Measurements from ENCODE around the gene F13B. TPM values are rescaled to one million over a fixed set of nuclear protein-coding genes. Genes with fewer than 3 reads are reported as not detected.

Gene F13B
- total RNA-seq, 2 donors from 2014 or later, result not detected

- Histone ChIP-seq H3K9ac (ENCODE audit: extremely low read depth, low read length, poor library complexity, severe bottlenecking) (no peak overlapping the region), H3K27ac (ENCODE audit: low read depth, low read length) (no peak overlapping the region), H3K4me3 (ENCODE audit: low read length) (no peak overlapping the region), H3K4me1 (ENCODE audit: control insufficient read depth, insufficient read depth, low read length) (no peaks in the 10 kb centered on the region), H3K36me3 (ENCODE audit: control insufficient read depth, insufficient read depth, low read length) (peaks cover 62% of the 10 kb centered on the region), H3K9me3 (ENCODE audit: control insufficient read depth, low read length) (peaks cover 43% of the 10 kb centered on the region), H3K27me3 (ENCODE audit: control insufficient read depth, insufficient read depth, low read length, poor library complexity, severe bottlenecking) (peaks cover 42% of the 10 kb centered on the region)
- WGBS, 2 experiments (ENCODE audit: insufficient coverage in 1 of 2, insufficient read length in 1 of 2), result 94 to 97% methylated on average over 4 to 5 of the region's 5 CpGs
- Mint-ChIP-seq H3K27me3 (ENCODE audit: insufficient read depth) (peaks cover 33% of the 10 kb centered on the region), H3K4me3 (no peak overlapping the region), H3K36me3 (ENCODE audit: low read depth) (peaks cover 49% of the 10 kb centered on the region), H3K4me1 (peaks cover 4% of the 10 kb centered on the region), H3K27ac (no peak overlapping the region), H3K9me3 (peaks cover 16% of the 10 kb centered on the region)
- DNase-seq, result no peak
- TF ChIP-seq, protein P1, sequence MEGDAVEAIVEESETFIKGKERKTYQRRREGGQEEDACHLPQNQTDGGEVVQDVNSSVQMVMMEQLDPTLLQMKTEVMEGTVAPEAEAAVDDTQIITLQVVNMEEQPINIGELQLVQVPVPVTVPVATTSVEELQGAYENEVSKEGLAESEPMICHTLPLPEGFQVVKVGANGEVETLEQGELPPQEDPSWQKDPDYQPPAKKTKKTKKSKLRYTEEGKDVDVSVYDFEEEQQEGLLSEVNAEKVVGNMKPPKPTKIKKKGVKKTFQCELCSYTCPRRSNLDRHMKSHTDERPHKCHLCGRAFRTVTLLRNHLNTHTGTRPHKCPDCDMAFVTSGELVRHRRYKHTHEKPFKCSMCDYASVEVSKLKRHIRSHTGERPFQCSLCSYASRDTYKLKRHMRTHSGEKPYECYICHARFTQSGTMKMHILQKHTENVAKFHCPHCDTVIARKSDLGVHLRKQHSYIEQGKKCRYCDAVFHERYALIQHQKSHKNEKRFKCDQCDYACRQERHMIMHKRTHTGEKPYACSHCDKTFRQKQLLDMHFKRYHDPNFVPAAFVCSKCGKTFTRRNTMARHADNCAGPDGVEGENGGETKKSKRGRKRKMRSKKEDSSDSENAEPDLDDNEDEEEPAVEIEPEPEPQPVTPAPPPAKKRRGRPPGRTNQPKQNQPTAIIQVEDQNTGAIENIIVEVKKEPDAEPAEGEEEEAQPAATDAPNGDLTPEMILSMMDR (conservative IDR thresholded peaks at IDR 0.05), result no peak
Observed at GRCh38 chr1:197103300-197103699, 36.2 kb upstream of the F13B start.

DNA sequence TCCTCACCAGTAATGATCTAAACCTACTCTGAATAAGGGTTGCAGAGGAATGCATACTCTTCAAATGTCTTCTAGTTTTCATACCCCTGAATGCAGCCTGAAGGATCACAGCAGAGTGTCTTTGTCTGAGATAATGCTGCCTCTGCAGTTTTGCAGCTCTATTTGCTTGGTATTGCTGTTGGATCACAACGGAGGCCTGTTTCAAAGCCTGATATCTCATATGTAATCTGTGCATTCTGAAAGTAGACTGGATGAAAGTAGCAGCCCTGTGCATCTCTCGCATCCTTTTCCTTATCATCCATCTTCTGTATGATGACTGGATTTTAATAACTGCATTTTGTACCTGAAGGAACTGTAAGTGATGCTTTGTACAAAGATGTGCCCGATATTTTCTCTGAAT, 34.9 kb upstream of the F13B start:
- peaks cover 16% of the 10 kb centered on the region for H3K9me3 Mint-ChIP-seq
- Histone ChIP-seq H3K4me3 (ENCODE audit: low read length) (no peak overlapping the region), H3K4me1 (ENCODE audit: control insufficient read depth, insufficient read depth, low read length) (no peaks in the 10 kb centered on the region), H3K27ac (ENCODE audit: low read depth, low read length) (no peak overlapping the region), H3K9ac (ENCODE audit: extremely low read depth, low read length, poor library complexity, severe bottlenecking) (no peak overlapping the region), H3K36me3 (ENCODE audit: control insufficient read depth, insufficient read depth, low read length) (peaks cover 49% of the 10 kb centered on the region), H3K27me3 (ENCODE audit: control insufficient read depth, insufficient read depth, low read length, poor library complexity, severe bottlenecking) (peaks cover 48% of the 10 kb centered on the region), H3K9me3 (ENCODE audit: control insufficient read depth, low read length) (peaks cover 43% of the 10 kb centered on the region)
- TF ChIP-seq, protein P1 (conservative IDR thresholded peaks at IDR 0.05), result no peak
- DNase-seq, result no peak
- no peak overlapping the region for H3K4me3 Mint-ChIP-seq
- peaks cover 35% of the 10 kb centered on the region for H3K27me3 Mint-ChIP-seq (ENCODE audit: insufficient read depth)
- WGBS, 2 experiments (ENCODE audit: insufficient coverage in 1 of 2, insufficient read length in 1 of 2), result 95 to 96% methylated on average over 2 to 3 of the region's 3 CpGs
- no peak overlapping the region for H3K27ac Mint-ChIP-seq
- peaks cover 10% of the 10 kb centered on the region for H3K4me1 Mint-ChIP-seq
- H3K36me3 Mint-ChIP-seq (ENCODE audit: low read depth), result peaks cover 40% of the 10 kb centered on the region

DNA sequence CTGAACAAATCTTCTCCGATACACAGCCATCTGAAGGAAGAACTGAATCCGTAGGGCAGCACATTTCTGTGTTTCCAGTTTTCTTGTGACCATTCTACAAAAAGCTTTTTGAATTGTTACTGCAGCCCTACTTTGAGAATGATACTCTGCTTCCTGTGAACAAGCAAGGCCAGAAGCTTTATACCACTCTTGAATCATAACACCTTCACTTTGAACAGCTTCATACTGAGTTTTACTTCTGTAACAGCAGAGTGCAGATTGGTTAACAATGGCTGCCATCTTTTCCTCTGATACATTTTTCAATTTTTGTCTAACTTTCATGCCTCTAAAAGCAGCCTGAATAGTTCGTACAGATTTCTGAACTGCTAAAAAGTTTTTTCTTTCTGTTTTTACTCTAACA, 33.6 kb upstream of the F13B start:
- Mint-ChIP-seq H3K27ac (no peak overlapping the region), H3K27me3 (ENCODE audit: insufficient read depth) (peaks cover 35% of the 10 kb centered on the region)

More for the DNA sequence above, 33.6 kb upstream of the F13B start:
- DNase-seq, result no peak
- Histone ChIP-seq H3K9ac (ENCODE audit: extremely low read depth, low read length, poor library complexity, severe bottlenecking) (no peak overlapping the region), H3K4me3 (ENCODE audit: low read length) (no peak overlapping the region), H3K36me3 (ENCODE audit: control insufficient read depth, insufficient read depth, low read length) (peaks cover 37% of the 10 kb centered on the region), H3K4me1 (ENCODE audit: control insufficient read depth, insufficient read depth, low read length) (peaks cover 3% of the 10 kb centered on the region), H3K9me3 (ENCODE audit: control insufficient read depth, low read length) (peaks cover 40% of the 10 kb centered on the region), H3K27me3 (ENCODE audit: control insufficient read depth, insufficient read depth, low read length, poor library complexity, severe bottlenecking) (peaks cover 48% of the 10 kb centered on the region), H3K27ac (ENCODE audit: low read depth, low read length) (no peak overlapping the region)
- WGBS, 2 experiments (ENCODE audit: insufficient coverage in 1 of 2, insufficient read length in 1 of 2), result 92 to 98% methylated on average over 3 of the region's 3 CpGs
- TF ChIP-seq, protein P1 (conservative IDR thresholded peaks at IDR 0.05), result no peak
- peaks cover 16% of the 10 kb centered on the region for H3K9me3 Mint-ChIP-seq
- H3K4me1 Mint-ChIP-seq, result peaks cover 16% of the 10 kb centered on the region
- no peak overlapping the region for H3K4me3 Mint-ChIP-seq
- peaks cover 32% of the 10 kb centered on the region for H3K36me3 Mint-ChIP-seq (ENCODE audit: low read depth)
